Left renal pelvis (tissue), 4 donors: Measurements from ENCODE around the gene AP3D1. TPM values are rescaled to one million over a fixed set of nuclear protein-coding genes. Genes with fewer than 3 reads are reported as not detected.
"Not testable (repeated sequence)": the region's sequence is repeated elsewhere in the genome, so short reads cannot be mapped to it uniquely, and the experiment has no call there.

Experiments used
- DNase-seq, 4 donors: peaks; one replicate each; pipeline ENCODE4 v3.0.0-alpha.2; 2013; ENCODE audit warnings: low read depth in 4 of 4, low spot score in 3 of 4
- polyA plus RNA-seq, 4 donors: library from polyadenylated mRNA; unstranded; fragments of 120-200 nt; gene quantifications; one replicate each; pipeline ENCODE4 v1.2.1, GENCODE V29; 2013; ENCODE audit not compliant: insufficient read length in 4 of 4

The AP3D1 gene
- polyA plus RNA-seq, 4 donors = 80.3 to 113 (median 98.6) TPM

DNA sequence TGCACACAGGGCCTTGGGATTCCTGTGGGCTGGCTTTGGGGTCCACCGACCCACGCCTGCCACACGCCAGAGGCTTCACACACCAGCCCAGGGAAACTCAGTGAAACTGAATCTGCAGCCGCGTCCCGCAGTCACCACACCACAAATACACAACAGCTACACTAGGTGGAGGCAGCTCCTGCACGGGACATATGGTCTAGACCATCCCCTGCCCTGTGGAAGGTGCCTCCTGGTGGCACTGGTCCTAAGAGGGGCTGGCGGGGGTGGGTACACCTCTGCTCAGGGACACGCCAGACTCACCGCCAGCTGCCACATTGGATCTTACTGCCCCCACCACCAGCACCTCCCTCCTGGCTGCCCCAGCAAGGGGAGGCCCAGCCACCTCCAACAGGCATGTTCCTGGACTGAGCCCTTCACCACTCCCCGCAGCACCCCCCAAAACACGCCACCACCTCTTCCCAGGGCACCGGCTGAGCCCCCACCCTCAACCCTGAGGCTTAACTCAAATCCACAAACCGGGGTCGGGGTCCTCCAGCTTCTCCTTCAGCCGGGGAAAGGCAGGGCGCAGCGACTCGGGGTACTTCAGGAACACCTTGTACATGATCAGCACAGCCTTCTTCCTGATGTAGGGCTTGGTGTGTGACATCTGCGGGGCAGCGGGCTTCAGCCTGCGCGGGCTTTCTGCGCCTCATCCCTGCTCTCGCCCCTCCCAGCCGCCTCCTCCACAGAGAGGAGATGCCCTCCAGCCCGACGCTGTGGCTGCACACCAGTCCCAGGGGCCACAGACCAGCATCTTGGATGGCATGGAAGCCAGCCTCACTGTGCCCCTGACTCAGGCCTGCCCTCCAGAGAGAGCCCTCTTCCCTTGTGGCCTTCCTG lies 21.2 kb downstream of the AP3D1 start:
- DNase-seq = no peak

DNA sequence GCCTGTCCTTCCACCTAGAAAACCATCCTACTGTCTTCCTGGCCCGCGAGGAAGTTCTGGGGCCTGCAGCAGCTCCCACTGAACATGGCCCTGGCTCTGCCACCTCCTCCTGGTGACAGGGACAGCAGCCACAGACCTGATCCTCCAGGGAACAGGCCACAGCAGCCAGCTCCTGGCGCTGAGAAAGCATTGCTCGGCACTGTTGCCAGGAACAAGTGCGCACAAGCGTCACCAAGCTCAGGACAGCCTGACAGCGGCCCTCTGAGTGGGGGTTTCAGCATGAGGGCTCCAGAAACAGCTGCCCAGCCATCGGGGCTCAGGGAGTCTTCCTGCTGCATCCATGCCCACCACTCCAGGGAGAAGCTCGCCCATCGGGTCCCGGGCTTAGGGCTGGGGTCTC lies 21.9 kb downstream of the AP3D1 start:
- DNase-seq = no peak

GRCh38 chr19:2129022-2129421 lies 22.3 kb downstream of the AP3D1 start:
- no peak for DNase-seq

DNA sequence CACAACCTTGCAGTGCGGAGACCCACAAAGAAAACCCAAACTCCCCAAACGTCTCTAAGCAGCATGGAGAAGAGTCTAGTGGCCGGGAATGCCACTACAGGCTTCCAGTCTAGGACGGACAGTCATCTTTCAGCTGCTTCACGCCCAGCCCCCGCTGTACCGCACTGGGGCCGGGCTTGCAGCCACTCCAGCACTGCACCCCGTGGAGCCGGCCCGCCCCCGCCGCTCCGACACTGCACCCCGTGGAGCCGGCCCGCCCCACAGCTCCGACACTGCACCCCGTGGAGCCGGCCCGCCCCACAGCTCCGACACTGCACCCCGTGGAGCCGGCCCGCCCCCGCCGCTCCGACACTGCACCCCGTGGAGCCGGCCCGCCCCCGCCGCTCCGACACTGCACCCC lies 23.1 kb downstream of the AP3D1 start:
- not testable (repeated sequence) for DNase-seq

- no peak for DNase-seq
These were observed 23.6 kb downstream of the AP3D1 start for GRCh38 chr19:2127758-2128157.

- no peak for DNase-seq
These were observed 24.4 kb downstream of the AP3D1 start for GRCh38 chr19:2126879-2127518.

- no peak for DNase-seq
These were observed 27.5 kb downstream of the AP3D1 start for GRCh38 chr19:2123682-2124387.

DNA sequence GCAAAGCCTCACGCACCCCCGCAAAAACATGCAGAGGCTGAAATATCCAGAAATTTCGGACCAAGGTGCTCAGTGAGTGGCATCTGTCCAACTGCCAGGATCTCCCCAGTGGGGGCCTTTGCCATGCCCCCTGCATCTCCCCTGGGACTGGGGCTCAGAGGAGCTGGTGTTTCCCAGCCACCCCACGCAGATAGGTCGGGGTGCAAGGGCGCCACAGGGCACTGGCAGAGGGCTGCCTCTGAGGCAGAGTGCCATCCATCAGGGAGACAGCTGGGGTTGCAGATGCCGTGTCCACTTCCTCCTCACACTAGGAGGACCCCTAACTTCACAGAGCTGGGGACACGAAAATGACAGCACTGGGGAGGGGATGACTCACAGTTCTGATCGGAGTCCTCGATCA lies 28.4 kb downstream of the AP3D1 start:
- DNase-seq = no peak

DNA sequence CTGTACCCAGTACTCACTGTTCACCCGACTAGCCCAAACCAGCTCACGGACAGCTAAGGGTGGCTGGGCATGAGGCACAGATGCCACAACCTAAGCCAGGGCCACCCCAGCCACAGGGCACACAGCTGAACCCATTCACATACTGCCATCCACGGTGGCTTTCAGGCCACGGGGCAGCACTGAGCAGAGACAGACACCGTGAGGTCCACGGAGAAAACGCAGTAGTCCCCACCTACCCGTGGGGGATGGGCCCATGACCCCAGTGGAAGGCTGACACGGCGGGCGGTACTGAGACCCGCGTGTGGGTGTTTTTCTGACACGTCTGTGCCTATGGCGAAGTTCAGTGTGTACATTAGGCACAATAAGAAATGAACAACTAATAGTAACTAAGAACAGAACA lies 29.1 kb downstream of the AP3D1 start:
- DNase-seq = no peak

DNA sequence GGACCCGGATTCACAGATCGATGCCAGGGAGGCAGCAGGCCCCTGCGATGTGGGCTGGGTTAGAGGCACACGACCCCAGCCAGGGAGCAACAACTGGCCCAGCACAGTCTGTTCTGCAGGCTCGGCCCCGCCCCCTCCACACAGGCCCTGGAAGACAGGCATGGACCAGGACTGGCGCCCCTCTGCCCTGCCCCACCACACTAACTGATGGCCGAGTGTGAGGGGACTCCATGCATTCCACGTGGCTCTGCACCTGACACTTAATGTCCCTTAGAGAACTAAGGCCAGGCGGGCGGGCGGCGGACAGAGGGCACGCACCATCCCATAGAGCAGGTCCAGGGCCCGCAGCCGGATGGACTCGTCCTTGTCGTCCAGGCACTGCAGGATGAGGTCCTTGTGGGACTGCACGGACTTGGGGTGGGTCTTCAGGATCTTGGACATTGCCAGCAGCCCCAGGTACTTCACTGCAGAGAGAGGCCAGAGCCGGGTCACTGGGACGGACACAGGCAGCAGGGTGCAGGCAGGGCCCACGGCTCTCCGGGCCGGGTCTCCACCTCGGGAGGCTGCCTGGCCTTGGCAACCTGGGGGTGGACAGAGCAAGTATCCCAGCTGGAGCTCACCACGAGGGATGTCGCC lies 29.8 kb downstream of the AP3D1 start:
- DNase-seq = no peak

DNA sequence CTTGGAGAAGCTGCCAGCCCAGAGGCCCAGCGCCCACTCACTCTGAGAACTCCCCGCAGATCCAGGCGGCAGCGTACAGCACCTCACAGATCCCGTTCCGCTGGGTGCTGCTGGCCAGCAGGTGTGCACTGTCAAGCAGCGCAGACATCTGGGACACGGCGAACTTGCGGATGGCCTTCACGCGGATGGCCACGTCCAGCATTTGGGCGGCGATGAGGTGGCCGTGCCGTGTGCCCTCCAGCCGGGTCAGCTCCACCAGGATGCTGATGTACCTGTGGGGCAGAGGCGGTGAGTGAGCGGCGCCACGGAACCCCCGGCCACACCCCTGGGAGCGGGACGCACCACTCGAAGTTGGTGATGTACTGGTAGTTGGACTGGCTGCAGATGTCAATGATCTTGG lies 30.5 kb downstream of the AP3D1 start:
- DNase-seq = no peak

GRCh38 chr19:2119921-2120785 lies 31.2 kb downstream of the AP3D1 start:
- DNase-seq = no peak

GRCh38 chr19:2118438-2118837 lies 32.9 kb downstream of the AP3D1 start:
- no peak for DNase-seq

- no peak for DNase-seq
These were observed 34.0 kb downstream of the AP3D1 start for GRCh38 chr19:2117215-2117960.

- DNase-seq = no peak
These were observed 34.9 kb downstream of the AP3D1 start for GRCh38 chr19:2116507-2116906.

- DNase-seq = no peak
These were observed 35.4 kb downstream of the AP3D1 start for GRCh38 chr19:2115911-2116426.

GRCh38 chr19:2115324-2115723 lies 36.0 kb downstream of the AP3D1 start:
- no peak for DNase-seq

- no peak for DNase-seq
These were observed 36.5 kb downstream of the AP3D1 start for GRCh38 chr19:2114821-2115220.

- no peak for DNase-seq
These were observed 37.1 kb downstream of the AP3D1 start for GRCh38 chr19:2114218-2114617.
